ENCODE results near the gene STX7.

Gene STX7

DNA sequence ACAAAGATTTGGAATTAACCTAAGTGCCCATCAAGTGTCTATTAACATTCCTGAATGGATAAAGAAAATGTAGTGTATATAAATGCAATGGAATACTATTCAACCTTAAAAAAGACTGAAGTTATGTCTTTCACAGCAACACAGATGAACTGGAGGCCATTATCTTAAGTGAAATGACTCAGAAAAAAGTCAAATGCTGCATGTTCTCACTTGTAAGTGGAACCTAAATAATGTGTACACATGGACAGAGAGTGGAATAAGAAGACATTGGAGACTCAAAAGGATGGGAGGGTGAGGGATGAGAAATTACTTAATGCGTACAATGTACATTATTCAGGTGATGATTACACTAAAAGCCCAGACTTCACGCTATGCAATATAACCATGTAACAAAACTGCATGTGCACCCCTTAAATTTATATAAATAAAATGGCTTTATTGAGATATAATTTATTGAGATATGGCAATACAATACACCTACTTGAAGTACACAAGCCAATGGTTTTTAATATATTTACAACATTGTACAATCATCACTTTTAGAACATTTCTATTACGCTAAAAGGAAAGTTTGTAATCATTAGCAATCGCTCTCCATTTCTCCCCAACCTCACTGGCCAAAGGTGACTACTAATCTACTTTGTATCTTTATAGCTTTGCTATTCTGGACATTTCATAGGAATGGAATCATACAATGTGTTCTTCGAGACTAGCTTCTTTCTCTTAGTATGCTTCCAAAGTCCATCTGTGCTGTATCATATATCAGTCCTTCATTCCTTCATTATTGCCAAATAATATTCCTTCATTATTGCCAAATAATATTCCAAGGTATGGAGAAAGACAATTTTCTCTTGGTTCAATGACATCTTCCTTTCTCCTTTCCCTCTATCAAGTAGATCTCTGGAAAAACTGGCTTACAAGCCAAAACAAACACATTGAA lies 5.8 kb downstream of the STX7 start:
- no peak for DNase-seq

- DNase-seq = no peak
These were observed 6.5 kb downstream of the STX7 start for GRCh38 chr6:132506461-132506860.

- no peak for DNase-seq
These were observed 7.8 kb downstream of the STX7 start for GRCh38 chr6:132505158-132505557.

DNA sequence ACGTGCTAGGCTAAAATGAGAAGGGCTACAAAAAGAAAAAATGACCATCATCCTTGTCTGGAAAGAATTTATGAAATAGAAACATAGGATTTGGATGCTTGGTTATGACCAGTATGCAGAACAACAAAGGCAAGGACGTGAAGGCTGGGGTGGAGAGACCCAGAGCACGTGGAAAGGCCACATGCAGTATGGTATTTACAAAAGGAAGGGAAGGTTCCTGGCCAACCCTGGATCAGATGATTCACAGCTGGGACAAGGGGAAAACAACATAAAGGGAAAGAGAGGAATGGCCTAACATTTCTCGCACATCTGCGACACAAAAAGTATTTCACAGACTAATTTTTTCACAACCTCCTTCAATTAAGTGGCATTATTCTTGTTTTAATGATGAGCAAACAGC lies 8.2 kb downstream of the STX7 start:
- DNase-seq = no peak

DNA sequence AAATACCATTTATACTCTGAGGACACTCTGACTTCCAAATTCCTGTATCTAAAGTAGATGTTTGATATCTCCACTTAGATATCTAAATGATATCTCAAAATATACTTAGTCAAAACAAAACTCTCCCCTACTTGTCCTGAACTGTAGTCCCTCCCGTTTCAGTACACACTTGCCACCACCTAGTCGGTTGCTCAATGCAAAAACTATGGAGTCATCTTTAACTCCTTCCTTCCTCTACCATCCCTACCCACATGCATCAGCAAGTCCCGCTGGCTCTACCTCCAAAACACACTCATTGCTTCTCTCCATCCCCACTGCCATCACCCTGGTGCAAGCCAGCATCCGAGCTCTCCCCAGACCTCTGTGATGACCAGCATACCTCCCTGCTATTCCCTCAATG lies 13.2 kb downstream of the STX7 start:
- no peak for DNase-seq

DNA sequence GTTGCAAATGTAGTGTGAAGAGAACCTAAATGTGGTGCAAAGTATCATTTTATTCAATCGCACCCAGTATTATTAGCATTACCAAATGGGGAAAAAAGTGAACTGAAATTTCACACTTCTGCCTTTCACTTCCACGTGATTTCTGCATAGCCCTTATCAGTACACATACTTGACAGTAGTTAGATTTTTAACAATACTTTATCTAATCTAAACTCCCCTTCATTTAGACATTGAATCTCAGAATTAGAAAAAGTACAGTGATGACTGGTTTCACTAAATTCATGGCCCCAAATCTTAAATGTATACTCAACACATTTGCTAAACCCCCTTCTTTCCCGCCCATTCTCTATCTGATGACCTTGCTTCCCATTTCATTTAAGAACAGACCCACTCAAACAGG lies 14.3 kb downstream of the STX7 start:
- DNase-seq = peak in 1 of 5 experiments; percentile 7

DNA sequence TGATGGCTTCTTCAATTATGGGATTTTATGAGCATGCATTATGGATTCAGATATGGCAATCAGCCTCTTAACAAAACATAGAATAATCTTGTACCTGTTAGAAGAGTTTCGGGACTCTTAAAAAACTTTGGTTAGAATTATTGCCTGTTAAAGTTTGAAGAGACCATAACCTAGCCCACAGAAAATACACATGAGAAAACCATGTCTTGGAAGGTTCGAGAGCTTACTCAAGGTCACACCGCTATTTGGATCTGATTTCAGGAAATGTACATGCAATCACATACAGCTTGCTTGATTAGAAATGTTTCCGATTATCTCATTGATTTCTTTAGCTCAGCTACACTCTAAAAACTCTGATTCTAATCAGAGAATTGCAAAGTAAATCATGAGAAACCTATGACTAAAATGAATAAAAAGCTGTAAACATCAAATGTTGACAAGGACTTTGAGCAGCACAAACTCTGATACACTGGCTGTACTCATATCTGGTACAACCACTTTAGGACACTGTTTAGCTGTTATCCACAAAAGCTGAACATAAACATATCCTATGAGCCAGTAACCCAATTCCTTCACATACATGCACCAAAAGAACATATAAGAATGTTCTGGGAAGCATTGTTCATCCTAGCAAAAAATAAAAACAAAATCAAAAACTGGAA lies 16.3 kb downstream of the STX7 start:
- DNase-seq = peak in 1 of 5 experiments; percentile 19

- DNase-seq = peak in 1 of 5 experiments; percentile 57
These were observed 17.3 kb downstream of the STX7 start for GRCh38 chr6:132495604-132496079.

DNA sequence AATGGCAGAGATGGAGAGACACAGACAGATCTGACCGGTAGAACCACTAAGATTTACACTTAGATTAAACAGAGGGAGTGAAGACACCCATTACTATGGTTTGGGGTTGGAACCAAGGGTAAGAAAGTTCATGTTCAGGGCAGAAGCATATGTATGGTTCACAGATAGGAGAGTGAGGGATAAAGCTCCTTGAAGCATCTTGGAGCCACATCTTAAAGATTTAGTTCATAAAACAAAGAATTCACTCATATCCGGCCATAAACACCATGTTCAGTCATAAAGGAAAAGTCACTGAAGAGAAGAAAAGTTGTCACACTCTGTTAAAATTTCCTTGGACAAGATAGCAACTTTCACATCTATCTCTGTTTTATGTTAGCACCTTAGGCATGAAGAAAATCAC lies 18.0 kb downstream of the STX7 start:
- DNase-seq = peak in 1 of 5 experiments; percentile 66

GRCh38 chr6:132491881-132492280 lies 21.0 kb downstream of the STX7 start:
- no peak for DNase-seq

DNA sequence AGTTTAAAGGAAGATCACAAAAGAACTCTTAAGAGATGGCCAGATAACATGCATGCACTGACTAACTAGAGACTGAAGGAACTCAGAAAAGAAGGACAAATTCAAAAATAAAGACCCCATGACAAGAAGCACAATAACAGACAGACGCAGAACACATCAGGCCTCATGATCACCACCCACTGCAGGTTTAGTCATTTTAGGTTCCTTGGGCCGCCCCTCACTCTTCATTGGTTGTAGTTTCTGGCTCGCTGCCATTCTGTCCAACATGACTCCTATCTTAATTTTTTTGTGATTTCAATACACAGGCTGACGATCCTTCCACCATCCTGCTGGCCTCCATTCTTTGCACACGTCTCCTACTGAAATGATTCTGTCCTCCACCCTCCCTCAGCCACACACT lies 21.6 kb downstream of the STX7 start:
- DNase-seq = no peak

GRCh38 chr6:132490478-132491204 lies 22.3 kb downstream of the STX7 start:
- no peak for DNase-seq

GRCh38 chr6:132490024-132490423 lies 22.9 kb downstream of the STX7 start:
- no peak for DNase-seq

DNA sequence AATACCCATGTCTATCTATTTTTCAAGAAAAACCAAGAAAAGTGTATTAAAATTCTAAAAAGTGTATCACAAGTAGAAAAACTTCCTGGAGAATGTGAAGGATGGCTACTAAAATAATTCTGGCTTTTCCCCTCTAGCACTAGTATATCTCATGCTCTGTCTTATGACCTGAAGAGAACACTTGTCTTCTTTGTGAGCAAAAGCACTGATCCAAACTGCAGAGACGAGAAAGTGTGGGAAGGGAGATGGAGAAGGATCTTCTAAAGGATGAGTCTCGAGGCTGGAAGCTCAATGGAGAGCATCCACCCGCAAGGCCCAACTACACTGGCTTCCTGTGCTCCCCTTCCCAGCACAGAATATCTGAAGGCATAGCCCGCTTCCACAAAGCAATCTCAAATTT lies 23.5 kb downstream of the STX7 start:
- no peak for DNase-seq

DNA sequence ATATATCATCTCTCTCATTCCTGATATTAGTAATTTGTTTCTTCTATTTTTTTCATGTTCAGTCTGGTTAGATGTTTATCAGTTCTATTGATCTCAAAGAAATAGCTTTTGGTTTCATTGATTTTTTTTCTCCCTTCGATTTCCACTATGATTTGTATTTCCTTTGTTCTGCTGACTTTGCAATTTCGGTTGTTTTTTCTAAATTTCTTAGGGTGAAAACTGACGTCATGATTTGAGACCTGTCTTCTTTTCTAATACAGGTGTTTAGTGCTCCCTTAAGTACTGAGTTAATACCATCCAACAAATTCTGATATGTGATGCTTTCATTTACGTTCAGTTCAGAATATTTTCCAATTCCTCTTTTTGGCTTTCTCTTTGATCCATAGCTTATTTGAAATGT lies 25.2 kb downstream of the STX7 start:
- DNase-seq = peak in 1 of 5 experiments; percentile 12

GRCh38 chr6:132484680-132485018 lies 28.3 kb downstream of the STX7 start:
- DNase-seq = no peak

- peak in 3 of 5 experiments; percentile 12 to 67 (median 29) for DNase-seq
These were observed 28.9 kb downstream of the STX7 start for GRCh38 chr6:132483779-132484679.

DNA sequence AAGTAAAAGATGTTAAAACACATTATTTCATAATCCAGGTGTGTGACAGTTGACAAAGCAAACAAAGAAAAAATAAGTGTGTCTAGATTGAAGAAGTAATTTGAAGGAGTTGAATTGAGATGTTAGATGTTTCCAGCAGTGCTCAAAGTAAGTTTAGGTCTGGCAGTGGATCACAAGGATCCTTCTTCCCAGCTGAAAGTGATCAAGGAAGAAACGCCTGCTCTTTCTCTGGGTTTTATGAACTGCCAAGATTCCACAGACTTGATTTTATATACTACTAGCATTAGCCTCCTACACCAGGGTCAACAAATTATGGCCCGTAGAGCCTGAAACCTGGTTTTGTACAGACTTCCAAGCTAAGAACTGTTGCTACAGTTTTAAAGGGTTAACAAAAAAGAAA lies 30.3 kb downstream of the STX7 start:
- DNase-seq = no peak

DNA sequence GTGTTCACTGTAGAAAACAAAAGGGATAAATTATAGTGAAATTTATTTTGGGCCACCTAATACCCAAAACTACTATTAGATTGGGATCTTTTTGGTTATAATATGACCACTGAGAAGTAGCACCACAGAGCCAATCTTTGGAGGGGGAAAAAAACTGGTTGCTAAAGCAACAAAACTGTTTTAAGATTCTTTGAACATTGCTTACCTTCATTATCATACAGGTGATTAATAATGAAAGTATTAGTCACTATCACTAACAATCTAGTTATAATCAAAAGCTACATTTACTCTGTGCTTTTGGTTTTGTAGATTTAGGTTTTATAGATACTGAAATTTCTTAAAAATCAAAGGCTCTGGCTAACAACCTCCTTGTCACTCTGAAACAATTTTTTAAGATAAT lies 31.7 kb downstream of the STX7 start:
- no peak for DNase-seq

DNA sequence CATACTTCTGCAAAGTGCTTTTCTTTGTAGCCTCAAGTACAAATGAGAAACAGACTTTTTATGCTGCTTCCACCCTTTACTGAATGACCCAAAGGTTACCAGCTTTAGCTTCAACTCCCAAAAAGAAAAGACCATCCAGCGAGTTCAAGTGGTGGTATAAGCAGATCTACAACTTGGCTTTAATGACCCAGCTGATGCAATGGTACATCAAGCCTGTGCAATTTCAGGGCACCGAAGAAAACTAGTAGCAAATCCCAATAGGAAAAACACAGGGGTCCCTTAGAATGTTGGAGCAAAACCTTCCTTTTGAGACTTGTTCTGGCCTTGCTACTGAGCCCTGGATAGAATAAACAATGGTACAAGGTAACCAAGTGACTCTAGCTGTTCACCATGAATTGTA lies 33.8 kb downstream of the STX7 start:
- no peak for DNase-seq

GRCh38 chr6:132478674-132479073 lies 34.2 kb downstream of the STX7 start:
- no peak for DNase-seq

GRCh38 chr6:132478266-132478665 lies 34.6 kb downstream of the STX7 start:
- DNase-seq = no peak

Measured in T-helper 2 cell (primary cell).